ENCODE measurements around the gene BORCS5.

BORCS5 gene

GRCh38 chr12:12327802-12328201 is 29.1 kb upstream of the BORCS5 start:
- TF ChIP-seq YY1 (IDR thresholded peaks at IDR 0.05; ENCODE audit: insufficient read depth, insufficient read length) = no peak
- no peak for TF ChIP-seq ZNF274 (IDR thresholded peaks at IDR 0.05; ENCODE audit: low read depth, low read length)
- no peak for TF ChIP-seq SUZ12 (IDR thresholded peaks at IDR 0.05; ENCODE audit: extremely low read depth, insufficient read depth, insufficient read length)
- Histone ChIP-seq H3K9me3 (ENCODE audit: insufficient read depth, low read length) (peaks cover 4% of the 10 kb centered on the region; the same call in 1 of the 2 replicates), H3K36me3 (ENCODE audit: insufficient read depth, insufficient read length, low read length) (no peaks in the 10 kb centered on the region), H3K4me3 (ENCODE audit: insufficient read length, low read depth) (no peak overlapping the region), H3K4me1 (ENCODE audit: insufficient read depth, insufficient read length) (peaks cover 11% of the 10 kb centered on the region), H3K9ac (ENCODE audit: insufficient read length, low read depth) (no peak overlapping the region), H3K27me3 (ENCODE audit: insufficient read depth, insufficient read length) (no peaks in the 10 kb centered on the region)
- DNase-seq (ENCODE audit: low read depth, low spot score) = peak; percentile 82

GRCh38 chr12:12331244-12331771 is 25.6 kb upstream of the BORCS5 start:
- H3K9ac ChIP-seq (ENCODE audit: insufficient read length, low read depth) = no peak overlapping the region
- TF ChIP-seq SUZ12 (IDR thresholded peaks at IDR 0.05; ENCODE audit: extremely low read depth, insufficient read depth, insufficient read length) (no peak), YY1 (IDR thresholded peaks at IDR 0.05; ENCODE audit: insufficient read depth, insufficient read length) (no peak), ZNF274 (IDR thresholded peaks at IDR 0.05; ENCODE audit: low read depth, low read length) (no peak)
- no peaks in the 10 kb centered on the region for H3K36me3 ChIP-seq (ENCODE audit: insufficient read depth, insufficient read length, low read length)
- H3K4me1 ChIP-seq (ENCODE audit: insufficient read depth, insufficient read length) = peaks cover 11% of the 10 kb centered on the region
- DNase-seq (ENCODE audit: low read depth, low spot score) = no peak
- no peaks in the 10 kb centered on the region for H3K27me3 ChIP-seq (ENCODE audit: insufficient read depth, insufficient read length)
- no peak overlapping the region for H3K4me3 ChIP-seq (ENCODE audit: insufficient read length, low read depth)
- no peaks in the 10 kb centered on the region for H3K9me3 ChIP-seq (ENCODE audit: insufficient read depth, low read length)

- no peak for DNase-seq (ENCODE audit: low read depth, low spot score)
- Histone ChIP-seq H3K4me3 (ENCODE audit: insufficient read length, low read depth) (no peak overlapping the region), H3K9ac (ENCODE audit: insufficient read length, low read depth) (no peak overlapping the region), H3K9me3 (ENCODE audit: insufficient read depth, low read length) (no peaks in the 10 kb centered on the region), H3K36me3 (ENCODE audit: insufficient read depth, insufficient read length, low read length) (no peaks in the 10 kb centered on the region), H3K27me3 (ENCODE audit: insufficient read depth, insufficient read length) (no peaks in the 10 kb centered on the region), H3K4me1 (ENCODE audit: insufficient read depth, insufficient read length) (peaks cover 11% of the 10 kb centered on the region)
- no peak for TF ChIP-seq SUZ12 (IDR thresholded peaks at IDR 0.05; ENCODE audit: extremely low read depth, insufficient read depth, insufficient read length)
- TF ChIP-seq ZNF274 (IDR thresholded peaks at IDR 0.05; ENCODE audit: low read depth, low read length) = no peak
- TF ChIP-seq YY1 (IDR thresholded peaks at IDR 0.05; ENCODE audit: insufficient read depth, insufficient read length) = no peak
These were observed 25.0 kb upstream of the BORCS5 start for GRCh38 chr12:12331896-12332295.

GRCh38 chr12:12333407-12334366 is 23.2 kb upstream of the BORCS5 start:
- no peak for TF ChIP-seq ZNF274 (IDR thresholded peaks at IDR 0.05; ENCODE audit: low read depth, low read length)
- TF ChIP-seq SUZ12 (IDR thresholded peaks at IDR 0.05; ENCODE audit: extremely low read depth, insufficient read depth, insufficient read length) = no peak
- TF ChIP-seq YY1 (IDR thresholded peaks at IDR 0.05; ENCODE audit: insufficient read depth, insufficient read length) = no peak
- Histone ChIP-seq H3K4me1 (ENCODE audit: insufficient read depth, insufficient read length) (peaks cover 11% of the 10 kb centered on the region), H3K9ac (ENCODE audit: insufficient read length, low read depth) (no peak overlapping the region), H3K4me3 (ENCODE audit: insufficient read length, low read depth) (no peak overlapping the region), H3K27me3 (ENCODE audit: insufficient read depth, insufficient read length) (no peaks in the 10 kb centered on the region), H3K9me3 (ENCODE audit: insufficient read depth, low read length) (no peaks in the 10 kb centered on the region), H3K36me3 (ENCODE audit: insufficient read depth, insufficient read length, low read length) (no peaks in the 10 kb centered on the region)
- no peak for DNase-seq (ENCODE audit: low read depth, low spot score)

GRCh38 chr12:12334367-12335040 is 22.4 kb upstream of the BORCS5 start:
- H3K9me3 ChIP-seq (ENCODE audit: insufficient read depth, low read length) = no peaks in the 10 kb centered on the region
- peak; percentile 85 for DNase-seq (ENCODE audit: low read depth, low spot score)
- H3K4me3 ChIP-seq (ENCODE audit: insufficient read length, low read depth) = no peak overlapping the region
- H3K4me1 ChIP-seq (ENCODE audit: insufficient read depth, insufficient read length) = peaks cover 11% of the 10 kb centered on the region
- H3K36me3 ChIP-seq (ENCODE audit: insufficient read depth, insufficient read length, low read length) = no peaks in the 10 kb centered on the region
- no peak for TF ChIP-seq ZNF274 (IDR thresholded peaks at IDR 0.05; ENCODE audit: low read depth, low read length)
- TF ChIP-seq SUZ12 (IDR thresholded peaks at IDR 0.05; ENCODE audit: extremely low read depth, insufficient read depth, insufficient read length) = no peak
- no peak for TF ChIP-seq YY1 (IDR thresholded peaks at IDR 0.05; ENCODE audit: insufficient read depth, insufficient read length)
- no peaks in the 10 kb centered on the region for H3K27me3 ChIP-seq (ENCODE audit: insufficient read depth, insufficient read length)
- H3K9ac ChIP-seq (ENCODE audit: insufficient read length, low read depth) = no peak overlapping the region

GRCh38 chr12:12336049-12336411 is 20.8 kb upstream of the BORCS5 start:
- Histone ChIP-seq H3K4me1 (ENCODE audit: insufficient read depth, insufficient read length) (peaks cover 11% of the 10 kb centered on the region), H3K9ac (ENCODE audit: insufficient read length, low read depth) (no peak overlapping the region), H3K27me3 (ENCODE audit: insufficient read depth, insufficient read length) (no peaks in the 10 kb centered on the region)

GRCh38 chr12:12336511-12336910 is 20.4 kb upstream of the BORCS5 start:
- H3K27me3 ChIP-seq (ENCODE audit: insufficient read depth, insufficient read length) = no peaks in the 10 kb centered on the region
- no peak for DNase-seq (ENCODE audit: low read depth, low spot score)
- no peak overlapping the region for H3K9ac ChIP-seq (ENCODE audit: insufficient read length, low read depth)
- H3K4me1 ChIP-seq (ENCODE audit: insufficient read depth, insufficient read length) = peaks cover 7% of the 10 kb centered on the region
- no peaks in the 10 kb centered on the region for H3K36me3 ChIP-seq (ENCODE audit: insufficient read depth, insufficient read length, low read length)
- no peak overlapping the region for H3K4me3 ChIP-seq (ENCODE audit: insufficient read length, low read depth)
- H3K9me3 ChIP-seq (ENCODE audit: insufficient read depth, low read length) = no peaks in the 10 kb centered on the region
- TF ChIP-seq ZNF274 (IDR thresholded peaks at IDR 0.05; ENCODE audit: low read depth, low read length) = no peak
- TF ChIP-seq SUZ12 (IDR thresholded peaks at IDR 0.05; ENCODE audit: extremely low read depth, insufficient read depth, insufficient read length) = no peak
- TF ChIP-seq YY1 (IDR thresholded peaks at IDR 0.05; ENCODE audit: insufficient read depth, insufficient read length) = no peak

More at GRCh38 chr12:12336049-12336411, 20.8 kb upstream of the BORCS5 start:
- DNase-seq (ENCODE audit: low read depth, low spot score) = no peak
- Histone ChIP-seq H3K36me3 (ENCODE audit: insufficient read depth, insufficient read length, low read length) (no peaks in the 10 kb centered on the region), H3K9me3 (ENCODE audit: insufficient read depth, low read length) (no peaks in the 10 kb centered on the region), H3K4me3 (ENCODE audit: insufficient read length, low read depth) (no peak overlapping the region)
- TF ChIP-seq SUZ12 (IDR thresholded peaks at IDR 0.05; ENCODE audit: extremely low read depth, insufficient read depth, insufficient read length) = no peak
- TF ChIP-seq ZNF274 (IDR thresholded peaks at IDR 0.05; ENCODE audit: low read depth, low read length) = no peak
- TF ChIP-seq YY1 (IDR thresholded peaks at IDR 0.05; ENCODE audit: insufficient read depth, insufficient read length) = no peak

Data from NT2/D1 (cell line).